HCT116 (cell line): ENCODE measurements around the gene ERC1. TPM values are rescaled to one million over a fixed set of nuclear protein-coding genes. Genes with fewer than 3 reads are reported as not detected.

ENCODE experiments used
- ATAC-seq: fragments of 200-7000 bp; cut with Tn5 transposase; 2 replicates; pipeline ENCODE4 v1.9.1; 2020; ENCODE audit warnings: mild to moderate bottlenecking, moderate library complexity
- BruUV-seq: library from RNA; stranded (reverse); fragments of 400-500 nt; replicated peaks from 2 replicates; lab custom pipeline; 2021; lab: Mats Ljungman, UMichigan
- CTCF ChIA-PET: fragments of 300-600 bp; sonication (Branson Sonifier 250); formaldehyde crosslinking; loops from one replicate; lab custom pipeline; 2021; ENCODE audit warnings: antibody characterized with exemption; lab: Charles Lee
- POLR2A ChIA-PET: fragments of 300-600, 350-600 bp; sonication (Branson Sonifier 250); formaldehyde crosslinking; loops from one replicate; lab custom pipeline; 2021; ENCODE audit warnings: antibody characterized with exemption; lab: Charles Lee
- RAD21 ChIA-PET, 2 experiments: fragments of 300-600 bp; sonication (Branson Sonifier 250); formaldehyde crosslinking; loops; one replicate each; lab custom pipeline; 2023; ENCODE audit warnings: low total read pairs in 2 of 2; ENCODE audit not compliant: uncharacterized antibody in 2 of 2, unreplicated experiment in 2 of 2, low non-redundant PET in 1 of 2; lab: Charles Lee
- DNase-seq: peaks from one replicate; pipeline ENCODE4 v3.0.0-alpha.2; 2010; ENCODE audit warnings: low read depth, low spot score
- H2AFZ ChIP-seq: fragments of 200-600 bp; shearing (Covaris generic), sonication (generic); 2 replicates; pipeline ENCODE4 v1.6.1; 2017; ENCODE audit warnings: low read depth, mixed run types, mixed read lengths, antibody characterized with exemption, low read length; ENCODE audit not compliant: poor library complexity, severe bottlenecking
- H3K27ac ChIP-seq: 2 replicates; pipeline ENCODE4 v1.5.1; 2012; ENCODE audit warnings: low read depth, low read length
- H3K27me3 ChIP-seq: fragments of 200-600 bp; sonication (generic); 2 replicates; pipeline ENCODE4 v1.6.1; 2016; ENCODE audit warnings: mixed run types, low read length, mixed read lengths; ENCODE audit not compliant: insufficient read depth
- H3K36me3 ChIP-seq, 2 experiments: fragments of 200-500 bp in 1 of 2; fragments of 200-600 bp in 1 of 2; sonication (Bioruptor generic) in 1 of 2; sonication (generic) in 1 of 2; 2 replicates each; pipeline versions ENCODE4 v1.5.1 to v1.6.1; 2014 to 2016; ENCODE audit warnings: low read length in 2 of 2, inconsistent platforms in 1 of 2, mixed read lengths in 1 of 2, mixed run types in 1 of 2; ENCODE audit not compliant: insufficient read depth in 2 of 2, control insufficient read depth in 1 of 2
- H3K4me1 ChIP-seq, 2 experiments: fragments of 200-600 bp in 1 of 2; sonication (generic) in 1 of 2; 2 replicates each; pipeline versions ENCODE4 v1.5.1 to v1.6.1; 2012 to 2017; ENCODE audit warnings: low read length in 2 of 2, inconsistent platforms in 1 of 2, mild to moderate bottlenecking in 1 of 2, mixed read lengths in 1 of 2, mixed run types in 1 of 2, moderate library complexity in 1 of 2; ENCODE audit not compliant: insufficient read depth in 2 of 2, control insufficient read depth in 1 of 2
- H3K4me2 ChIP-seq: fragments of 200-600 bp; sonication (generic); 2 replicates; pipeline ENCODE4 v1.6.1; 2017; ENCODE audit warnings: mixed run types, low read length, mixed read lengths
- H3K4me3 ChIP-seq, 2 experiments: fragments of 200-600 bp in 1 of 2; sonication (generic) in 1 of 2; replicated peaks in 1 of 2; 2 replicates each; pipeline ENCODE4 v1.5.1; 2011 to 2016; ENCODE audit warnings: low read length in 2 of 2, control low read depth in 1 of 2, low read depth in 1 of 2, mild to moderate bottlenecking in 1 of 2, mixed read lengths in 1 of 2, mixed run types in 1 of 2
- H3K79me2 ChIP-seq: fragments of 200-600 bp; sonication (generic); 2 replicates; pipeline ENCODE4 v1.6.1; 2017; ENCODE audit warnings: mild to moderate bottlenecking, mixed run types, low read length, moderate library complexity, mixed read lengths; ENCODE audit not compliant: insufficient read depth
- H3K9ac ChIP-seq: fragments of 200-600 bp; sonication (generic); 2 replicates; pipeline ENCODE4 v1.6.1; 2016; ENCODE audit warnings: low read length, mixed read lengths
- H3K9me2 ChIP-seq: fragments of 200-600 bp; sonication (generic), shearing (Covaris generic); 2 replicates; pipeline ENCODE4 v1.6.1; 2017; ENCODE audit warnings: mixed run types, mild to moderate bottlenecking, moderate library complexity; ENCODE audit not compliant: insufficient read depth
- H3K9me3 ChIP-seq, 2 experiments: fragments of 200-500 bp in 1 of 2; fragments of 200-600 bp in 1 of 2; sonication (Bioruptor generic) in 1 of 2; sonication (generic) in 1 of 2; 2 replicates each; pipeline ENCODE4 v1.6.1; 2014 to 2017; ENCODE audit warnings: low read length in 2 of 2, mixed read lengths in 2 of 2, inconsistent platforms in 1 of 2, low read depth in 1 of 2, mild to moderate bottlenecking in 1 of 2, mixed run types in 1 of 2, moderate library complexity in 1 of 2; ENCODE audit not compliant: control insufficient read depth in 1 of 2, insufficient read depth in 1 of 2
- H4K20me1 ChIP-seq: fragments of 200-600 bp; sonication (generic), shearing (Covaris generic); 2 replicates; pipeline ENCODE4 v1.6.1; 2017; ENCODE audit warnings: mixed run types, mild to moderate bottlenecking, moderate library complexity; ENCODE audit not compliant: insufficient read depth
- ATF3 ChIP-seq: IDR thresholded peaks from 2 replicates; pipeline ENCODE4 v1.6.1; 2012
- EGR1 ChIP-seq: IDR thresholded peaks from 2 replicates; pipeline ENCODE4 v1.6.1; 2012; ENCODE audit warnings: low read depth
- ELF1 ChIP-seq: IDR thresholded peaks from 2 replicates; pipeline ENCODE4 v1.6.1; 2012; ENCODE audit warnings: low read depth, borderline replicate concordance
- EZH2phosphoT487 ChIP-seq: fragments of 200-600 bp; IDR thresholded peaks from 2 replicates; pipeline ENCODE4 v1.6.1; 2018; ENCODE audit warnings: antibody characterized with exemption, borderline replicate concordance
- FOSL1 ChIP-seq: IDR thresholded peaks from 2 replicates; pipeline ENCODE4 v1.6.1; 2012; ENCODE audit warnings: low read depth
- POLR2A ChIP-seq: IDR thresholded peaks from 2 replicates; pipeline ENCODE4 v1.7.0; 2011; ENCODE audit warnings: borderline replicate concordance; ENCODE audit not compliant: insufficient read depth, insufficient read length; ENCODE audit errors: extremely low read depth
- POLR2AphosphoS5 ChIP-seq: IDR thresholded peaks from 2 replicates; pipeline ENCODE4 v1.6.1; 2011; ENCODE audit warnings: mild to moderate bottlenecking, low read depth, low read length, moderate library complexity
- SIN3A ChIP-seq: IDR thresholded peaks from 2 replicates; pipeline ENCODE4 v1.6.1; 2012; ENCODE audit warnings: low read depth
- SRF ChIP-seq: IDR thresholded peaks from 2 replicates; pipeline ENCODE4 v1.6.1; 2012; ENCODE audit warnings: low read depth
- YY1 ChIP-seq: IDR thresholded peaks from 2 replicates; pipeline ENCODE4 v1.6.1; 2011; ENCODE audit warnings: low read length, low read depth, moderate library complexity, mild to moderate bottlenecking; ENCODE audit not compliant: insufficient replicate concordance; ENCODE audit errors: extremely low read depth
- intact Hi-C: fragments of 100-400 bp; cut with micrococcal nuclease; formaldehyde crosslinking; loops from 2 replicates; pipeline ENCODE4 v1.10.0; 2022
- total RNA-seq: library from RNA; stranded (reverse); gene quantifications from one replicate; pipeline ENCODE4 v1.2.1, GENCODE V29; 2021; ENCODE audit not compliant: unreplicated experiment
- TF ChIP-seq, protein P1 (sequence below): IDR thresholded peaks from 2 replicates; pipeline ENCODE4 v1.6.1; 2011; ENCODE audit warnings: mild to moderate bottlenecking, low read length, moderate library complexity; ENCODE audit not compliant: insufficient replicate concordance; ENCODE audit errors: extremely low read depth
- TF ChIP-seq, protein P2 (sequence below): IDR thresholded peaks from 2 replicates; pipeline ENCODE4 v1.6.1; 2012
- TF ChIP-seq, protein P3 (sequence below), 3 experiments: fragments of 200-600 bp in 1 of 3; sonication (generic) in 1 of 3; IDR thresholded peaks in 2 of 3; conservative IDR thresholded peaks in 1 of 3; 2 replicates each; pipeline ENCODE4 v1.5.1; 2012 to 2017; ENCODE audit warnings: low read depth in 2 of 3, low read length in 2 of 3, antibody characterized with exemption in 1 of 3, borderline replicate concordance in 1 of 3, control low read depth in 1 of 3, mild to moderate bottlenecking in 1 of 3, mixed read lengths in 1 of 3, mixed run types in 1 of 3, moderate library complexity in 1 of 3; ENCODE audit not compliant: insufficient read depth in 1 of 3

The ERC1 gene
- total RNA-seq, 1 experiment from 2014 or later: 41.9 TPM

GRCh38 chr12:1313906-1314305 lies 322.9 kb downstream of the ERC1 start:
- ChIA-PET RAD21 (no interaction called here), CTCF (no interaction called here), POLR2A (no interaction called here)
- Histone ChIP-seq H3K4me3 (no peak overlapping the region), H3K4me1 (no peaks in the 10 kb centered on the region; a peak in 1 of 4 replicates), H3K27me3 (no peaks in the 10 kb centered on the region), H3K9ac (no peak overlapping the region), H4K20me1 (no peaks in the 10 kb centered on the region), H3K36me3 (no peaks in the 10 kb centered on the region), H3K27ac (no peak overlapping the region), H3K79me2 (no peaks in the 10 kb centered on the region), H2AFZ (no peak overlapping the region), H3K9me2 (no peaks in the 10 kb centered on the region), H3K4me2 (no peak overlapping the region), H3K9me3 (no peaks in the 10 kb centered on the region)
- no peak for TF ChIP-seq SIN3A
- no peak for TF ChIP-seq POLR2AphosphoS5
- TF ChIP-seq, protein P1, sequence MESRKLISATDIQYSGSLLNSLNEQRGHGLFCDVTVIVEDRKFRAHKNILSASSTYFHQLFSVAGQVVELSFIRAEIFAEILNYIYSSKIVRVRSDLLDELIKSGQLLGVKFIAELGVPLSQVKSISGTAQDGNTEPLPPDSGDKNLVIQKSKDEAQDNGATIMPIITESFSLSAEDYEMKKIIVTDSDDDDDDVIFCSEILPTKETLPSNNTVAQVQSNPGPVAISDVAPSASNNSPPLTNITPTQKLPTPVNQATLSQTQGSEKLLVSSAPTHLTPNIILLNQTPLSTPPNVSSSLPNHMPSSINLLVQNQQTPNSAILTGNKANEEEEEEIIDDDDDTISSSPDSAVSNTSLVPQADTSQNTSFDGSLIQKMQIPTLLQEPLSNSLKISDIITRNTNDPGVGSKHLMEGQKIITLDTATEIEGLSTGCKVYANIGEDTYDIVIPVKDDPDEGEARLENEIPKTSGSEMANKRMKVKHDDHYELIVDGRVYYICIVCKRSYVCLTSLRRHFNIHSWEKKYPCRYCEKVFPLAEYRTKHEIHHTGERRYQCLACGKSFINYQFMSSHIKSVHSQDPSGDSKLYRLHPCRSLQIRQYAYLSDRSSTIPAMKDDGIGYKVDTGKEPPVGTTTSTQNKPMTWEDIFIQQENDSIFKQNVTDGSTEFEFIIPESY: no peak
- TF ChIP-seq FOSL1: no peak
- TF ChIP-seq, protein P2, sequence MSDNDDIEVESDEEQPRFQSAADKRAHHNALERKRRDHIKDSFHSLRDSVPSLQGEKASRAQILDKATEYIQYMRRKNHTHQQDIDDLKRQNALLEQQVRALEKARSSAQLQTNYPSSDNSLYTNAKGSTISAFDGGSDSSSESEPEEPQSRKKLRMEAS: no peak
- TF ChIP-seq ATF3: no peak
- no peak for TF ChIP-seq POLR2A
- BruUV-seq: no TSS peak
- ATAC-seq: no peak
- no peak for DNase-seq
- intact Hi-C loops: no loop called here

GRCh38 chr12:1314523-1314922 lies 323.5 kb downstream of the ERC1 start:
- H3K9ac ChIP-seq: no peak overlapping the region
- ATAC-seq: no peak
- no peak overlapping the region for H3K27ac ChIP-seq
- intact Hi-C loops: no loop called here
- DNase-seq: no peak
- H2AFZ ChIP-seq: no peak overlapping the region
- TF ChIP-seq SIN3A (no peak), SRF (no peak), EZH2phosphoT487 (no peak), EGR1 (no peak), YY1 (no peak), ELF1 (no peak)
- TF ChIP-seq, protein P3, sequence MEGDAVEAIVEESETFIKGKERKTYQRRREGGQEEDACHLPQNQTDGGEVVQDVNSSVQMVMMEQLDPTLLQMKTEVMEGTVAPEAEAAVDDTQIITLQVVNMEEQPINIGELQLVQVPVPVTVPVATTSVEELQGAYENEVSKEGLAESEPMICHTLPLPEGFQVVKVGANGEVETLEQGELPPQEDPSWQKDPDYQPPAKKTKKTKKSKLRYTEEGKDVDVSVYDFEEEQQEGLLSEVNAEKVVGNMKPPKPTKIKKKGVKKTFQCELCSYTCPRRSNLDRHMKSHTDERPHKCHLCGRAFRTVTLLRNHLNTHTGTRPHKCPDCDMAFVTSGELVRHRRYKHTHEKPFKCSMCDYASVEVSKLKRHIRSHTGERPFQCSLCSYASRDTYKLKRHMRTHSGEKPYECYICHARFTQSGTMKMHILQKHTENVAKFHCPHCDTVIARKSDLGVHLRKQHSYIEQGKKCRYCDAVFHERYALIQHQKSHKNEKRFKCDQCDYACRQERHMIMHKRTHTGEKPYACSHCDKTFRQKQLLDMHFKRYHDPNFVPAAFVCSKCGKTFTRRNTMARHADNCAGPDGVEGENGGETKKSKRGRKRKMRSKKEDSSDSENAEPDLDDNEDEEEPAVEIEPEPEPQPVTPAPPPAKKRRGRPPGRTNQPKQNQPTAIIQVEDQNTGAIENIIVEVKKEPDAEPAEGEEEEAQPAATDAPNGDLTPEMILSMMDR (IDR thresholded peaks at IDR 0.05 in 2 of 3, conservative IDR thresholded peaks at IDR 0.05 in 1 of 3; ENCODE audit: borderline replicate concordance in 1 of 3, insufficient read depth in 1 of 3, low read depth in 2 of 3, low read length in 2 of 3): no peak
- no peaks in the 10 kb centered on the region for H3K9me2 ChIP-seq
- H3K79me2 ChIP-seq: no peaks in the 10 kb centered on the region
- no peak overlapping the region for H3K4me2 ChIP-seq
- ChIA-PET CTCF (no interaction called here), RAD21 (no interaction called here), POLR2A (no interaction called here)
- no peaks in the 10 kb centered on the region for H3K36me3 ChIP-seq
- no peaks in the 10 kb centered on the region for H3K9me3 ChIP-seq
- H3K4me1 ChIP-seq: no peaks in the 10 kb centered on the region; a peak in 1 of 4 replicates
- no peaks in the 10 kb centered on the region for H4K20me1 ChIP-seq
- no TSS peak for BruUV-seq
- no peak overlapping the region for H3K4me3 ChIP-seq
- H3K27me3 ChIP-seq: no peaks in the 10 kb centered on the region
